RWPE1 (cell line): ENCODE results near the gene NDUFV1.

Experiments
- CTCF ChIA-PET: fragments of 350-600 bp; sonication (Branson Sonifier 250); formaldehyde crosslinking; extraction: SDS; loops from one replicate; lab custom pipeline; 2021; lab: Yijun Ruan, JAX
- POLR2A ChIA-PET: fragments of 400-600 bp; formaldehyde crosslinking; extraction: SDS; loops from one replicate; lab custom pipeline; 2020; ENCODE audit warnings: antibody characterized with exemption; ENCODE audit not compliant: low non-redundant PET; lab: Yijun Ruan, JAX
- DNase-seq: peaks from one replicate; pipeline ENCODE4 v3.0.0; 2012; ENCODE audit warnings: low spot score
- H3K27ac ChIP-seq: fragments of 450-650 bp; 2 replicates; pipeline ENCODE4 v1.5.1; 2017
- CTCF ChIP-seq: fragments of 450-650 bp; conservative IDR thresholded peaks from 2 replicates; pipeline ENCODE4 v1.5.1; 2017; ENCODE audit warnings: low read depth, mild to moderate bottlenecking

NDUFV1 gene

GRCh38 chr11:67628710-67629385, 22.1 kb downstream of the NDUFV1 start:
- POLR2A ChIA-PET, result interaction anchor here (0.8 to 1.5 kb wide), 2 partner anchors 44 to 382 kb away, joined by 3 to 5 read pairs; no protein-coding TSS in a partner anchor
- CTCF ChIA-PET, result interaction anchor here (0.6 to 3.3 kb wide), 16 partner anchors 11 to 608 kb away, joined by 3 to 15 read pairs (median 5); partner anchors contain the start of gene ALDH3B2
- H3K27ac ChIP-seq, result peak overlapping the region; percentile 88
- DNase-seq, result no peak
- no peak for TF ChIP-seq CTCF

DNA sequence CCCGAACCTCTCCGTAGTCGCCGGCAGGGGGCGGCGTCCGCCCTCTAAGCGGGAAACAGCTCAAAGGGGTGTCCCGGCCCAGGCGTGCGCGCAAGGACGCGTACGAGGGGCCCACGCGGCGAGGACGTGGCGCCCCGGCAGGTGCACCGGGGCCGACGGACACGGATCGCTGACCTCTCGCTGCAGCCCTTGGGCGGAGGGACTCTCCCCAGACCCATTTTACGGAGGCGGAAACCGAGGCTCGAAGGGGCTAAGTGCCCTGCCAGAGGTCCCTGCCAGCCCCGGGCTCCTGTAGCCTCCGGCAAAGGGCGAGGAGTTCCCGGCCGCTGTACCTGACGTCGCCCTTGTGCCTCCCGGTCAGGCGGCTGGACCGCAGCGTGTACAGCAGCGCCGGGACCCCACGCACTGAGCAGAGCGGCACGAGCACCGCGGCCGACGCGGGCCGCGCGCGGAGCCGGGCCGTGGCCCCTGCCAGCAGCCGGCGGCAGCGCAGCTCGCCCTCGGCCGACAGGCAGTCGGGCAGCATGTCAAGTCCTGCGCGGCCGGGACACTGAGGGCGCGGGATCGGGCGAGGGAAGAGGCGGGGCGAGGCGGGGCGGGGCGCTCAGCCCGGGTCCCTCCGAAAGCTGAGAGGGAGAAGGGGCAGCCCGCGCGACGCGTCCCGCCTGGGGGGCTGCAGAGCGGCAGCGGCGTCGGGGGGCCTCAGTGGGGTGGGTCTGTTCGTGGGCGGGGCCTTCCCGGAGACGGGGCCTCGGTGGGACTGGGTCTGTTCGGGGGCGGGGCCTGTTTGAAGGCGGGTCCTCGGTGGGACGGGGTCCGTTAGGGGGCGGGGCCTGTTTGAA, 22.9 kb downstream of the NDUFV1 start, which contains the start of gene NUDT8:
Gene NUDT8 (minus strand): TSS at position 552 of the 842 bp plus-strand sequence. CDS start 26 bp downstream, at position 526.
- peak within 1 kb of the TSS; percentile 88 for H3K27ac ChIP-seq
- peak; percentile 82 for DNase-seq
- CTCF ChIA-PET, result interaction anchor here (0.6 to 3.3 kb wide), 21 partner anchors 12 to 609 kb away, joined by 3 to 15 read pairs (median 3); partner anchors contain the start of gene ALDH3B2
- POLR2A ChIA-PET, result interaction anchor here (0.5 to 1.5 kb wide), 4 partner anchors 22 to 381 kb away, joined by 3 to 5 read pairs (median 4); no protein-coding TSS in a partner anchor
- TF ChIP-seq CTCF, result peak; percentile 81

DNA sequence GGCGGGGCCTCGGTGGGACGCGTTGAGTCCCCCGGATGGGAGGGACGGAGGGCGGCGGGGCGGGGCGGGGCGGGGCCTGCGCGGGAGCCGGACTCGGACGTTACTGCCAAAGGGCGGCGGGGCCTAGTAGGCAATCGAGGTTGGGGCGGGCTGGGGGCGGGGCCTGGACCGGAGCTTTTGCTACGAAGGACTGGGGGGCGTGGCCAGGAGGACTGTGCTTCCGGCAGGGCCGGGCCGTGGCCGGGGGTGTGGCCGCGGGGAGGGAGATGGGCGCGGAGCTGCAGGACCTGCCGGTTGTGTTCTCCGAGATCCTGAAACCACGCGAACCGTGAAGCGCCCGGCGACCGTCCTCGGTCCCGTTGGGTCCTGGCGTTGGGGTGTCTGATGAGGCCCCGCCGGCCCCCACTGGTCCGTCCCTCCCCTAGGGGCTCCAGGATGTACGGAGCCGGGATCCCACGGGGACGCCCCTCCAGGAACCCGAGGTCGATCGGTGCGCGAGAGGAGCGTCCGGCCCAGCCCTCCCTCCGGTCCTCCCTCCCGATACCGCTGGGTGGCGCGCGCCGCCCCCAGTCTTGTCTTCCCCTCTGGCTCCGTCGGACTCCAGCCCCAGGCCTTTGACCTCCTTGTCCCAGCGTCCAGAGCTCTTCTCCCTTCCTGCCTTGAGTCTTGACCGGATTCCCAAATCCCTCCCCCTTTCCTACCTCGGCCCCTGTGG, 23.6 kb downstream of the NDUFV1 start:
- peak overlapping the region; percentile 88 for H3K27ac ChIP-seq
- TF ChIP-seq CTCF, result peak; percentile 80
- ChIA-PET CTCF (interaction anchor here (0.5 to 3.3 kb wide), 14 partner anchors 13 to 673 kb away, joined by 3 to 15 read pairs (median 4); partner anchors contain the start of gene ALDH3B2), POLR2A (interaction anchor here (0.5 to 1.5 kb wide), 4 partner anchors 23 to 138 kb away, joined by 3 to 5 read pairs (median 4); no protein-coding TSS in a partner anchor)
- DNase-seq, result peak; percentile 96

GRCh38 chr11:67630943-67631331, 24.2 kb downstream of the NDUFV1 start:
- H3K27ac ChIP-seq, result peak overlapping the region; percentile 88
- ChIA-PET POLR2A (interaction anchor here (0.5 kb wide), 1 partner anchor 138 kb away, joined by 3 read pairs; no protein-coding TSS in a partner anchor), CTCF (interaction anchor here (0.5 to 1.3 kb wide), 8 partner anchors 14 to 731 kb away, joined by 3 to 6 read pairs (median 3); no protein-coding TSS in a partner anchor)
- peak; percentile 16; the same call in 1 of the 2 replicates for TF ChIP-seq CTCF
- no peak for DNase-seq

DNA sequence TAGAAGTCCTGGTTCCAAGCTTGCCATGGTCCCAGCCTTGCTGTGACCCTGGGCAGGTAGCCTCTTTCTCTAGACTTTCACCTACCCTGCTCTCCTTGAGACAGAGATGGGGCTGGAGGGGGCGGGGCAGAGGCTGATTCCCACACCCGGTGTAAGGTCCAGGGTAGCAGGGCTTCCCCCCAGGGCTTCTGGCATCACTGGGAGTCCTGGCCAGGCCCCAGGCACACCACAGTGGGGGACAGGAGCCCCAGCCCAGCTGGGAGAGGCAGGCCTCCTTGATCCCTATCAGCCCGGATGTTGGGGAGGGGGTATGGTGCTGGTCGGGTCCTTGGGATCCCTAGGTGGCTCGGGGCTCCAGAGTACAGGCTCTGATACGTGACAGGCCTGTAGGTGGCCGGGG, 24.7 kb downstream of the NDUFV1 start:
- POLR2A ChIA-PET, result interaction anchor here (1.1 kb wide), 1 partner anchor 25 kb away, joined by 5 read pairs; no protein-coding TSS in a partner anchor
- no peak for DNase-seq
- TF ChIP-seq CTCF, result no peak
- CTCF ChIA-PET, result interaction anchor here (0.6 to 0.9 kb wide), 3 partner anchors 32 to 730 kb away, joined by 3 to 4 read pairs (median 3); no protein-coding TSS in a partner anchor
- peak overlapping the region; percentile 88 for H3K27ac ChIP-seq
